OCI-LY7 (cell line): ENCODE data around the gene TAOK2.

Source experiments
- CTCF ChIP-seq: fragments of 200-600 bp; sonication (generic); conservative IDR thresholded peaks from 2 replicates; pipeline ENCODE4 v1.5.1; 2014; ENCODE audit warnings: mild to moderate bottlenecking, antibody characterized with exemption, low read length, moderate library complexity, mixed read lengths
- EZH2phosphoT487 ChIP-seq: fragments of 200-600 bp; sonication (generic); IDR thresholded peaks from 2 replicates; pipeline ENCODE4 v1.6.1; 2018; ENCODE audit warnings: low read depth, borderline replicate concordance, mild to moderate bottlenecking, mixed run types, antibody characterized with exemption, low read length, moderate library complexity, mixed read lengths

DNA sequence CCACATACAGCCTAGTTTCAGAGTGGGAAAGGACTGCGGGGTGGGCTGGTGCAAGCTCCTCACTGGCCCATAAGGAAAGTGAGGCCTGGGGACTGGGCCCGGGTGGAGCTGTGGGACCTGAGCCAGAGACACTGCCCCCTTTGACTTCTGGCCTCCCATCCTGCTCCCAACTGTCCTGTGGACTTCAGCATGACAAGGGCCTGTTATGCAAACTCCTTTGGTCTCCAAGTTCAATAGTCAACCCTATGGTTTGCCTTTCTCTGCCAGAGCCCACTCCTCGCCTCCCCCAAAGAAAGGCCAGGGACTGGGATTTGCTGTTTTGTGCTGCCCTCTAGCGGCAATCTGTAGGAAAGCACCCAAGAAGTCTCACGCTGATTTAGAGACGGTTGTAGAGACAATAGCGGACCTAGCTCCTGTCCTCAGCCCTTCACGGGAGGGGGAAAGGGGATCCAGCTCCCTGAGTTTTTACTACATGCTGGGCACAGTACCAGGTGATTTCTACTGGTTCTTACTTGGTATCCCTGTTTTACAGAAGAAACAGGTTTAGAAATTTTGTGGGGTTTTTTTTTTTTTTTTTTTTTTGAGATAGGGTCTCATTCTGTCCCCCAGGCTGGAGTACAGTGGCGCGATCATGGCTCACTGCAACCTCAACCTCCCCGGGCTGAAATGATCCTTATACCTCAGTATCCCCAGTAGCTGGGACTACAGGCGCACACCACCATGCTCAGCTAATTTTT, 58.6 kb downstream of the TAOK2 start:
- peak; percentile 97 for TF ChIP-seq CTCF
- TF ChIP-seq EZH2phosphoT487 = no peak
